Brain microvascular endothelial cell (primary cell): ENCODE measurements around the gene SKP1.
"Not testable (repeated sequence)": the region's sequence is repeated elsewhere in the genome, so short reads cannot be mapped to it uniquely, and the experiment has no call there.

Experiments
- DNase-seq: peaks from one replicate; pipeline ENCODE4 v3.0.0-alpha.2; 2020
- H3K27ac ChIP-seq: fragments of 250-450 bp; sonication (Bioruptor Pico); 2 replicates; pipeline ENCODE4 v1.5.1; 2020; ENCODE audit warnings: mild to moderate bottlenecking, moderate library complexity
- H3K27me3 ChIP-seq: fragments of 250-450 bp; sonication (Bioruptor Pico); replicated peaks from 2 replicates; pipeline ENCODE4 v1.5.1; 2020; ENCODE audit warnings: mild to moderate bottlenecking
- H3K36me3 ChIP-seq: fragments of 250-450 bp; sonication (Bioruptor Pico); replicated peaks from 2 replicates; pipeline ENCODE4 v1.5.1; 2020; ENCODE audit warnings: mild to moderate bottlenecking
- H3K4me3 ChIP-seq: 2 replicates; pipeline ENCODE4 v1.5.1; 2011; ENCODE audit warnings: low read depth, mild to moderate bottlenecking, control low read depth, low read length, moderate library complexity
- in situ Hi-C: cut with HindIII; loops from 2 replicates; pipeline ENCODE4 v1.10.0; 2017; ENCODE audit warnings: low sequenced_read_pairs, low pct_ligation_motif_present
- TF ChIP-seq, protein P1 (sequence below): IDR thresholded peaks from 2 replicates; pipeline ENCODE4 v1.5.1; 2011; ENCODE audit warnings: low read depth, mild to moderate bottlenecking, moderate library complexity, low read length, control low read depth, inconsistent platforms; ENCODE audit errors: missing control alignments

The SKP1 gene

DNA sequence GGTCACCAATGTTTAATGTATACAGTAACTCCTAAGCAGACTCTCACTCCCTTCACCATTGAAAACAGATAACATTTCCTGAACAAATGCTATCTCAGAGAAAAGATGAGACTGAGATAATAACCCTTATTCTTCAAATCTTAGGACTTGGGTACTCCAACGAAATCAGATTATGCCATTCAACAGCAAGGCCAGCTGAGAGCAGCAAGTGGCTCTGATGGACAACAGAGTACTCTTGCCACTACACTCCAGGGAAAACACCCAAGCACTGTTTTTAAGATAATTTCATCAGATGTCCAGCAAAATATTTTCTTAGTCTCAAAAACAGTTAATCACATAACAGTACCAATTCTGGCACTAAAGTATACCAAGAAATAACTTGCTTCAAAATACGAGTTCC is 39.0 kb upstream of the SKP1 start:
- H3K27ac ChIP-seq = no peak overlapping the region
- H3K36me3 ChIP-seq = peaks cover 3% of the 10 kb centered on the region

DNA sequence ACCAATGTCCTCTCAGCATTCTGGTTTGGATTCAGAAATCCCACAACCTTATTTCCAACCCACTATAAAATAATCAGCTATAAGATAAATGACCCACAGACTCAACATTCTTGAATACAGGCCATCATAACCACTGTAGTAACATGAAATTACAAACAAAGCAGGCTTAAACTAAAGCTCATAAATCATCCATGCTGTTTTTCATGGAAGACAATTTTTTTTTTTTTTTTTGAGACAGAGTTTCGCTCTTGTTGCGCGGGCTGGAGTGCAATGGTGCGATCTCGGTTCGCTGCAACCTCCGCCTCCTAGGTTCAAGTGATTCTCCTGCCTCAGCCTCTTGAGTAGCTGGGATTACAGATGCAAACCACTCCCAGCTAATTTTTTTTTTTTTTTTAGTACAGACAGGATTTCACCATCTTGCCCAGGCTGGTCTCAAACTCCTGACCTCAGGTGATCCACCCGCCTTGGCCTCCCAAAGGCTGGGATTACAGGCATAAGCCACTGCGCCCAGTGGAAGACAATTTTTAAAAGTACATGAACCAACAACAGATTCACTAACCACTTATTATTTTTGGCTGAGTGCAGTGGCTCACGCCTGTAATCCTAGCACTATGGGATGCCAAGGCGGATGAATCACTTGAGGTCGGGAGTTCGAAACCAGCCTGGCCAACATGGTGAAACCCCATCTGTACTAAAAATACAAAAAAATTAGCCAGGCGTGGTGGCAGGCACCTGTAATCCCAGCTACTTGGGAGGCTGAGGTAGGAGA is 34.7 kb upstream of the SKP1 start:
- H3K27ac ChIP-seq, H3K27me3 ChIP-seq, H3K36me3 ChIP-seq, H3K4me3 ChIP-seq, in situ Hi-C loops: not testable (repeated sequence)
- DNase-seq = peak; percentile 55

More for the DNA sequence above, 39.0 kb upstream of the SKP1 start:
- TF ChIP-seq, protein P1, sequence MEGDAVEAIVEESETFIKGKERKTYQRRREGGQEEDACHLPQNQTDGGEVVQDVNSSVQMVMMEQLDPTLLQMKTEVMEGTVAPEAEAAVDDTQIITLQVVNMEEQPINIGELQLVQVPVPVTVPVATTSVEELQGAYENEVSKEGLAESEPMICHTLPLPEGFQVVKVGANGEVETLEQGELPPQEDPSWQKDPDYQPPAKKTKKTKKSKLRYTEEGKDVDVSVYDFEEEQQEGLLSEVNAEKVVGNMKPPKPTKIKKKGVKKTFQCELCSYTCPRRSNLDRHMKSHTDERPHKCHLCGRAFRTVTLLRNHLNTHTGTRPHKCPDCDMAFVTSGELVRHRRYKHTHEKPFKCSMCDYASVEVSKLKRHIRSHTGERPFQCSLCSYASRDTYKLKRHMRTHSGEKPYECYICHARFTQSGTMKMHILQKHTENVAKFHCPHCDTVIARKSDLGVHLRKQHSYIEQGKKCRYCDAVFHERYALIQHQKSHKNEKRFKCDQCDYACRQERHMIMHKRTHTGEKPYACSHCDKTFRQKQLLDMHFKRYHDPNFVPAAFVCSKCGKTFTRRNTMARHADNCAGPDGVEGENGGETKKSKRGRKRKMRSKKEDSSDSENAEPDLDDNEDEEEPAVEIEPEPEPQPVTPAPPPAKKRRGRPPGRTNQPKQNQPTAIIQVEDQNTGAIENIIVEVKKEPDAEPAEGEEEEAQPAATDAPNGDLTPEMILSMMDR = no peak
- in situ Hi-C loops = no loop called here
- Histone ChIP-seq H3K27me3 (no peaks in the 10 kb centered on the region), H3K4me3 (no peak overlapping the region)
- DNase-seq = no peak

DNA sequence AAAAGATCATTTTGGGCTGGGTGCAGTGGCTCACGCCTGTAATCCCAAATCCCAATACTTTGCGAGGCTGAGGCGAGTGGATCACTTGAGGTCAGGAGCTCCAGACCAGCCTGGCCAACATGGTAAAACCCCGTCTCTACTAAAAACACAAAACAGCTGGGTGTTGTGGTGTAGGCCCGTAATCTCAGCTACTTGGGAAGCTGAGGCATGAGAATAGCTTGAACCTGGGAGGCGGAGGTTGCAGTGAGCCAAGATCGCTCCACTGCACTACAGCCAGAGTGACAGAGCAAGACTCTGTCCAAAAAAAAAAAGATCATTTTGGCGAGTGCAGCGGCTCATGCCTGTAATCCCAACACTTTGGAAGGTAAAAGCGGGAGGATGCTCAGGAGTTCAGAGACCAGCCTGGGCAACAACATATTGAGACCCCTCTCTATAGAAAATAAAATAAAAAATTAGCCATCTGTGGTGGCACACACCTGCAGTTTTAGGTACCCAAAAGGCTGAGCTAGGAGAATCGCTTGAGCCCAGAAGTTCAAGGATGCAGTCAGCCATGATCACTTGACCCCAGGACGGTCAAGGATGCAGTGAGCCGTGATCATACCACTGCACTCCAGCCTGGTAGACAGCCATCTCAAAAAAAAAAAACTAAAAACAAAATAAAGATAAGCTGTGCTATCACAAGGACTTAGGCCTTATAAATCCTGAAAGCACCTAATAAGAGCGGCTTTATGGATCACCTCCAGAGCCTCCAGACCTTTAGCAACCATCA is 32.9 kb upstream of the SKP1 start:
- TF ChIP-seq, protein P1 = no peak
- no peak overlapping the region for H3K27ac ChIP-seq
- H3K4me3 ChIP-seq = no peak overlapping the region
- no peaks in the 10 kb centered on the region for H3K27me3 ChIP-seq
- in situ Hi-C loops = no loop called here
- DNase-seq = no peak
- peaks cover 3% of the 10 kb centered on the region for H3K36me3 ChIP-seq

DNA sequence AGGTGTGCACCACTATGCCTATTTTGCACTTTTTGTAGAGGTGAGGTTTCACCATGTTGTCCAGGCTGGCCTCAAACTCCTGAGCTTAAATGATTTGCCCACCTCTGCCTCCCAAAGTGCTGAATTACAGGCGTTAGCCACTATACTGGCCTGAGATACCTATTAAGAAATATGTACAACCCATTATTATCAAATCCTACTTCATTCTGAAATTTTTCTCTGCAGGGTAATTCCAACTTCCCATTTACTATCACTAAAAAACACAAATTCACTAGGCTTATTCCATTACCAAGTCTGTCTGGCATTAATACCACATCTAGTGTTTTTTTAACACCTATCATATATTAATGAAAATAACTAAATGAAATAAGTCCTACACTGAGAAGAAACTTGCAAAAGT is 30.9 kb upstream of the SKP1 start:
- TF ChIP-seq, protein P1 = no peak
- no peak for DNase-seq
- in situ Hi-C loops = no loop called here
- Histone ChIP-seq H3K27me3 (no peaks in the 10 kb centered on the region), H3K36me3 (peaks cover 17% of the 10 kb centered on the region), H3K27ac (no peak overlapping the region), H3K4me3 (no peak overlapping the region)

DNA sequence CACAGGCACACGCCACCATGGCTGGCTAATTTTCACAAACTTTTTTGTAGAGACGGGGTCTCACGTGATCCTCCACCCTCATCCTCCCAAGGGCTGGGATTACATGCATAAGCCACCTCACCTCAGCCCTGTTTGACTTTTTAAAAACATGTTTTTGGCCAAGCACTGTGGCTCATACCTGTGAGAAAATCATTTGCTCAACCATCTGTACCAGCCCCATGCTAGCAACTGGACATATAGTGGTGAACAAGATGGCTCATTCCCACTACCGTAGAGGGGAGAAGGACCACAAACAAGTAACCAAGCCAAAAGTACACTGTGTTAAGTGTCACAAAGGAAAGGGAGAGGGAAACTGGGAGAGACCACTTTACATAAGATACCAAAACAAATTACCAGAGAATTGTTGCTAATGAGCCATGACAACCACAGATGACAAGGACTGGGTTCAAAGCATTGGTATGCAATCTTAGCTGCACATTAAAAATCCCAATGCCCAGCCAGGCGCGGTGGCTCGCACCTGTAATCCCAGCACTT is 29.9 kb upstream of the SKP1 start:
- Histone ChIP-seq H3K27me3 (no peaks in the 10 kb centered on the region), H3K27ac (no peak overlapping the region), H3K36me3 (peaks cover 24% of the 10 kb centered on the region), H3K4me3 (no peak overlapping the region)
- in situ Hi-C loops = no loop called here
- DNase-seq = no peak
- TF ChIP-seq, protein P1 = no peak

DNA sequence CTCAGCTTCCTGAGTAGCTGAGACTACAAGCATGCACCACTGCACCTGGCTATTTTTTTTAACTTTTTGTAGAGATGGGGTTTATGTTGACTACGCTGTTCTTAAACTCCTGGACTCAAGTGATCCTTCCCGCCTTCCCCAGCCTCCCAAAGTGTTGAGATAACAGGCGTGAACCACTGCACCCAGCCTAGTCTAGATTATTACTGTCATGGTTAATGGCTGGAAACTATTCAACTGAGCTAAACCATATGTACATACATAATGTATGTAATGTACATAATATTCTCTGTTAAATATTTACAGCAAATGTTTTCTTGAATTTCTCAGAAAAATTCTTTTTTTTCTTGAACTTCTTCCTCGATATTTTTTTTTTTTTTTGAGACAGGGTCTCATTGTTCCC is 27.8 kb upstream of the SKP1 start:
- no peak for DNase-seq
- TF ChIP-seq, protein P1 = no peak
- Histone ChIP-seq H3K27ac (no peak overlapping the region), H3K27me3 (no peaks in the 10 kb centered on the region), H3K36me3 (peaks cover 45% of the 10 kb centered on the region), H3K4me3 (no peak overlapping the region)
- in situ Hi-C loops = no loop called here
